ENCODE results near the gene CSF2. TPM values are rescaled to one million over a fixed set of nuclear protein-coding genes. Genes with fewer than 3 reads are reported as not detected.
A peak's percentile ranks its signal among the peaks of the same experiment; 100 is the strongest.

The CSF2 gene
- total RNA-seq, 1 donor from 2014 or later: not detected

DNA sequence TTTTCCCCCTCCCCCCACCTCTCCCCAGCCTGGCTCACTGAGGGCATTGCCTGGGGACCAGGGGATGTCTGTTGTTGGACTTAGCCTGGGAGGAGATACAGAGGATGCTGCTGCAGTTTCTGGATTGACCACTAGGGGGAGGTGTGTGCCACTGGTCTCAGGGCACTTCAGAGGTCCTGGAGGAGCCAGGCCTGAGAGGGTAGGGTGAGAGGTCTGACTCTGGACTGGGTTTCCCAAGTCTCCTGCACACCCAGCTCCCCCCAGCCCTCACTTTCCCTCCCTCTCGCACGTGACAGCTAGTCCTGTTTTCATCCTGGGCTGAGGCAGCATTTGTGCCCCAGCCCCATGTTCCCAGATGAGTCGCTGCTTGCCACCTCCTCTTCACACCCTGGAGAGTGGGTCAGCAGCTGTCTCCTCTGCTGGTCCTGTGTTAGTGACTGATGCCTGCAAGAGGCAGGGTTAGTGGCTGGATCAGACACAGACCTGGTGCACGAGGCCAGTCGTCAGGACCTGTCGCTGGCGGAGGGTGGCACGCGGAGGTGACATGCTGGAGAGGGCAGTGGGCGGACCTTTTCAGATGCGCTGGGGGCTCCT is 8.8 kb upstream of the CSF2 start:
- no peaks in the 10 kb centered on the region for H3K36me3 Mint-ChIP-seq (ENCODE audit: unreplicated experiment)
- H3K9me3 Mint-ChIP-seq (ENCODE audit: unreplicated experiment): peaks cover 3% of the 10 kb centered on the region
- H3K27me3 Mint-ChIP-seq (ENCODE audit: unreplicated experiment): peaks cover 12% of the 10 kb centered on the region
- H3K4me1 Mint-ChIP-seq (ENCODE audit: low read depth, unreplicated experiment): peaks cover 2% of the 10 kb centered on the region
- DNase-seq: peak; percentile 92
- no peak overlapping the region for H3K4me3 Mint-ChIP-seq (ENCODE audit: unreplicated experiment)
- no peak overlapping the region for H3K27ac Mint-ChIP-seq (ENCODE audit: unreplicated experiment)
- peak; percentile 93 for TF ChIP-seq CTCF (IDR thresholded peaks at IDR 0.05; ENCODE audit: partially characterized antibody, unreplicated experiment)

- TF ChIP-seq CTCF (IDR thresholded peaks at IDR 0.05; ENCODE audit: partially characterized antibody, unreplicated experiment): no peak
- peak; percentile 61 for DNase-seq
- H3K27ac Mint-ChIP-seq (ENCODE audit: unreplicated experiment): no peak overlapping the region
- H3K36me3 Mint-ChIP-seq (ENCODE audit: unreplicated experiment): no peaks in the 10 kb centered on the region
- H3K9me3 Mint-ChIP-seq (ENCODE audit: unreplicated experiment): peaks cover 2% of the 10 kb centered on the region
- H3K4me3 Mint-ChIP-seq (ENCODE audit: unreplicated experiment): no peak overlapping the region
- H3K4me1 Mint-ChIP-seq (ENCODE audit: low read depth, unreplicated experiment): peaks cover 2% of the 10 kb centered on the region
- H3K27me3 Mint-ChIP-seq (ENCODE audit: unreplicated experiment): peaks cover 10% of the 10 kb centered on the region
These were observed 8.1 kb upstream of the CSF2 start for GRCh38 chr5:132065351-132065937.

- no peak for TF ChIP-seq CTCF (IDR thresholded peaks at IDR 0.05; ENCODE audit: partially characterized antibody, unreplicated experiment)
- Mint-ChIP-seq H3K27ac (ENCODE audit: unreplicated experiment) (no peak overlapping the region), H3K27me3 (ENCODE audit: unreplicated experiment) (peaks cover 10% of the 10 kb centered on the region), H3K9me3 (ENCODE audit: unreplicated experiment) (peaks cover 5% of the 10 kb centered on the region), H3K4me3 (ENCODE audit: unreplicated experiment) (no peak overlapping the region), H3K4me1 (ENCODE audit: low read depth, unreplicated experiment) (peaks cover 2% of the 10 kb centered on the region), H3K36me3 (ENCODE audit: unreplicated experiment) (no peaks in the 10 kb centered on the region)
- DNase-seq: no peak
These were observed 7.5 kb upstream of the CSF2 start for GRCh38 chr5:132065951-132066701.

DNA sequence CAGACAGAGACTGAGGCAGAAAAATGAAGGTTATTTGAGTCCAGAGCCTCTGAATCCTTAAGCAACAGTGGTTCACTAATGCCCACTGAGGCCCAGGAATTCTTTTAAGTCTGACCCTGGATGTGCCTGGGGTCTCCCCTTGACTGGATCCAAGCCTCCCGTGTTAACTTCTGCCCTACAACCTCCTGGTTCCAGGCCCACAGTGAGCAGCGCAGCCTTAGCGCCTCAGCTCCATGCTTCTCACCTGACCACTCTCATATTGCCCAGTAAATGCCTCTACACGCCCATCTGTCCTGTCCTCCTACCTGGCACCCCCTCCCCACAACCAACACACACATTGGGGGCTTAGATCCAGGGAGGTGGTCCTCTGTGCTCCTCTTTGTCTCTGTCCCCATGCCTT is 6.7 kb upstream of the CSF2 start:
- Mint-ChIP-seq H3K4me1 (ENCODE audit: low read depth, unreplicated experiment) (peaks cover 2% of the 10 kb centered on the region), H3K9me3 (ENCODE audit: unreplicated experiment) (peaks cover 5% of the 10 kb centered on the region), H3K36me3 (ENCODE audit: unreplicated experiment) (no peaks in the 10 kb centered on the region), H3K27ac (ENCODE audit: unreplicated experiment) (no peak overlapping the region), H3K27me3 (ENCODE audit: unreplicated experiment) (peaks cover 10% of the 10 kb centered on the region), H3K4me3 (ENCODE audit: unreplicated experiment) (no peak overlapping the region)
- TF ChIP-seq CTCF (IDR thresholded peaks at IDR 0.05; ENCODE audit: partially characterized antibody, unreplicated experiment): no peak
- DNase-seq: no peak

GRCh38 chr5:132067451-132067850 is 6.1 kb upstream of the CSF2 start:
- H3K4me3 Mint-ChIP-seq (ENCODE audit: unreplicated experiment): no peak overlapping the region
- peaks cover 2% of the 10 kb centered on the region for H3K4me1 Mint-ChIP-seq (ENCODE audit: low read depth, unreplicated experiment)
- H3K36me3 Mint-ChIP-seq (ENCODE audit: unreplicated experiment): no peaks in the 10 kb centered on the region
- H3K9me3 Mint-ChIP-seq (ENCODE audit: unreplicated experiment): peaks cover 5% of the 10 kb centered on the region
- no peak overlapping the region for H3K27ac Mint-ChIP-seq (ENCODE audit: unreplicated experiment)
- H3K27me3 Mint-ChIP-seq (ENCODE audit: unreplicated experiment): peaks cover 10% of the 10 kb centered on the region
- DNase-seq: no peak
- TF ChIP-seq CTCF (IDR thresholded peaks at IDR 0.05; ENCODE audit: partially characterized antibody, unreplicated experiment): no peak

All from glutamatergic neuron (in vitro differentiated cells).